ENCODE measurements around the gene CGB1.

CGB1 gene

DNA sequence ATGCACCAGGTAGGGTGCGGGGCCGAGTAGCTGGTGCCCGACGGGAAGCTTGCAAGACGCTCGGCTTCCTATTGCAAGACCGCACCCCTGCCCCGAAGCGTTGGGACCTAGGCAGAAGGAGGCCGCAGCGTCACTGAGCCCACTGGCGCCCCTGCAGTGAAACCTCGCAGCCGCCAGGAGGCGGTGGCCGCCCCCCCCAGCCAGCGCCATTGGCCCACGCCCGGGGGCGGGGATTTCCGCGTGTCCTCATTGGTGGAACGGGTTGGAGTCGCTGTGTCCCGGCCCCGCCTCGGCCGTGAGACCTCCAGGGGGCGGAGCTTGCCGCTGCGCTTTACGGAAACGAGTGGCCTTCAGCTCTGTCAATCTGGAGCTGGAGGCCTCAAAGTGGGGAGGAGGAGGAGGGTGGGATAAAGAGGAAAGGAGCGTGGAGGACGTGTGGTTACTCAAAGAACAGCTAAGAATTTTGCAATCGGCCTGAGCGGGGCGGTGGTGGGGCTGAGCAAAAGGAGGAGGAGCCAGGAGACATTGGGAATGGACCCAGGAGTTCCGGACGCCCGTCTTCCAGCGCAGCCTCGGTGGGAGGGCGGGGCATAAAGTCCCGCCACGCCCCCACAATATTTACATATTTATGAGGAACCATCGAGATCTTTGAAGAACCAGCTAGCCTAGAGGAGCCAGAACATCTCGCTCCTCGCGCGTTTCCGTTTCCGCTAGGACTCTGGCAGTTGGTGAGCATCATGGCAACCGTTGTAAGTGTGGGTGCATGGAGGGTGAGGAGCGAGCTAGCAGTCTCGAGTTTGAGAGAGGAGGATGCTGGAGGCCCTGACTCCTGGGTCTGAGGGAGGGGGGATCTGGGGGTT, 43.3 kb downstream of the CGB1 start, which contains the start of the genes GYS1 and RUVBL2:
Gene GYS1, minus strand, starts transcription at position 135 of the 860 bp plus-strand sequence. CDS start 197 bp downstream, outside the sequence.
Gene RUVBL2, plus strand, starts transcription at position 713 of the 860 bp plus-strand sequence. Its CDS starts 25 bp downstream, at position 738.
- DNase-seq (ENCODE audit: low read depth), result peak; percentile 100

DNA sequence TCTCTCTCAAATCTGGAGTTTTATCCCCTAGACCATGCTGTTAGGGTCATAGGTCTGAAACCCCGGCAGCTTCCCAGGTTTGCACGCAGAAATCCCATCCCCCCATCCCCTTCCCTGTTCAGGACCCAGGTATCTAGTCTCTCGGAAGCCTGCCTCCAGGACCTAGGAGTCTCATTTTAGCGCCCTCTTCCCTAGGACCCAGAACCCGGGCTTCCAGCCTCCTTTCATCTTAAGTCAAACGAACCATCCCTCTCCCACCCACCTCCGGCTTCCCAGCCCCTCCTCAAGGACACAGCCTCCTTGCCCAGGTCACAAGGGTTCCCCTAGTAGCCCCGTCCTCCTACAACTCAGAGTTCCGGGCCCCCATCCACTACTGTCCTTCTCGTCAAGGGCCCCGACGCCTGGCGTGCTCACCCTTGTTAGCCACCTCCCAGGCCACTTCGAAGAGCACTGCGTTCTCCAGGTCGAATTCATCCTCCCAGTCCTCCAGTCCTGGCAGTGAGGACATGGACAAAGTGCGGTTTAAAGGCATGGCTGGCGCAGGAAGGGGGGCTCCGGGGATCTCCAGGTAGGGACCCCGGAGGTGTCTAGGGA, 44.0 kb downstream of the CGB1 start:
- DNase-seq (ENCODE audit: low read depth), result no peak

DNA sequence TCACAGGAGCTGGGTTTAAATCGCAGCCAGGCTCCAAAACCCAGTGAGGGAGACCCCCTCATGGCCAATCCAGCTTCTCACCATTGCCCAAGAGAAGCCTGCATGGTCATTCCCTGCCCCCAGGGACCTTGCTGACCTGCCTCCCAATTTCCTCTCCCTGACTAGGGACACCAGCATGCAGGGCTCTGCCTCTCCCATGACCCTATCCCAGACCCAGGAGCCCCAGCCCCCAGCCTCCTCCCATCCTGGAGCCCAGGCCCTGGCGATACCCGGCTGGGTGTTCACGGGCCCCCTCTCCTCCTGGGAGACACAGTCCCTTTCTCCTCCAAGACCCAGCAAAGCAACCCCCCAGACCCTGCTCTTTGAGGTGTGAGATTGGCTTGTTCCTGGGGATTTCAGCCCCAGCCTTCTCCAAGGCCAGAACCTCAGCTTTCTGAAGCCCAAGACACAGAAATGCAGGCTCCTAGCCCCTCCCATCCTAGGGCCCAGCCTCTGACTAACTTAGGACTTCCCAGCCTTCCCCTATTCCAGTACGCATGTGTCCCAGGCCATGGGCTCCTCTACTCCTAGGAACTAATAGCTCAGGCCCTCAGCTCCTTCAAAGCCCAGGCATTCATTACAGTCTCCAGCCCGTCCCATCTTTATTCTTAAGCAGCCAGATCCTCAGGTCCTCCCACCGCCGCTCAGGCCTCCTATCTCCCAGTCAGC, 44.7 kb downstream of the CGB1 start:
- DNase-seq (ENCODE audit: low read depth), result peak; percentile 92

DNA sequence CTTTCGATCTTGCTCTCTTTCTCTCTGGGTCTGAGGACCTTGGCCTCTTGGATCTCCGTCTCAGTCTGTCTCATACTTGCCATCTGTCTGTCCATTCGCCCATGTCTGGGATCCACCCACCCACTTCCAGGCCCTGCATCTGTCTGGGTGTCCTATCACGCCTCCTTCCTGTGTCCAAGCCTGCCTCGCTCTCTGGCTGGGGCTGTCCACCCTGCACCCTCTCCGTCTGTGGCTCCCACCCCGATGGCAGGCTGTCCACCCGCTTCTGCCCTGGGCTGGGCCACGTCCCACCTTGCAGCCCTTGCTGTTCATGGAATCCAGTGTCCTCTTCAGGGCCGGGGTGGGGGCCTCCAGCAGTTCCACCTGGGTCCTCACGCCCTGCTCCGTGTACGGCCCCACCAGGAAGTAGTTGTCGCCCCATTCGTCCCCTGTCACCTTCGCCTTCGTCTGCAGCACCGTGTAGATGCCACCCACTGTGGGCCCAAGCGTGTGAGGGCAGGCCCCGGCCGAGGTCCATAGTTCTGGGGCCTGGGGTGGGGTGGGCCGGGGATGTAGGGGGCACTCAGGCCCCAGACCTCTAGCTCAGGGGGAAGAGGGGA, 45.6 kb downstream of the CGB1 start:
- no peak for DNase-seq (ENCODE audit: low read depth)

DNA sequence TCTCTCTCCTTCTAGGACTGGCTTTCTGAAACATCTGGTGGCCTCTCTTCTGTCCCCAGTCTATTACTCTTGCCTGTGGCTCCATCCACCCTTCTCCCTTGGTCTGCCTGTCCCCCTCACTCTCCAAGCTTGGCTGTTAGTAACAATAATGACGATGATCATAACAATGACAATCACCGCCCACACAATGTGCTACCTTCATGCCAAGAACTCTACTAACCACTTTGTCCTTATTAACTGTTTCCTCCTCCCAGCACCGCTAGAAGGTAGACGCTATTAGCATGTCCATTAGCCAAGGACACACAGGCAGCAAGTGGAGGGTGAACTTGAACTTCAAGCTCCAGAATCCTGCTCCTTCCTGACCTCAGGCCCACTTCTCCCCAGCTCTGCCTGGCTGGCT, 46.3 kb downstream of the CGB1 start:
- DNase-seq (ENCODE audit: low read depth), result no peak

DNA sequence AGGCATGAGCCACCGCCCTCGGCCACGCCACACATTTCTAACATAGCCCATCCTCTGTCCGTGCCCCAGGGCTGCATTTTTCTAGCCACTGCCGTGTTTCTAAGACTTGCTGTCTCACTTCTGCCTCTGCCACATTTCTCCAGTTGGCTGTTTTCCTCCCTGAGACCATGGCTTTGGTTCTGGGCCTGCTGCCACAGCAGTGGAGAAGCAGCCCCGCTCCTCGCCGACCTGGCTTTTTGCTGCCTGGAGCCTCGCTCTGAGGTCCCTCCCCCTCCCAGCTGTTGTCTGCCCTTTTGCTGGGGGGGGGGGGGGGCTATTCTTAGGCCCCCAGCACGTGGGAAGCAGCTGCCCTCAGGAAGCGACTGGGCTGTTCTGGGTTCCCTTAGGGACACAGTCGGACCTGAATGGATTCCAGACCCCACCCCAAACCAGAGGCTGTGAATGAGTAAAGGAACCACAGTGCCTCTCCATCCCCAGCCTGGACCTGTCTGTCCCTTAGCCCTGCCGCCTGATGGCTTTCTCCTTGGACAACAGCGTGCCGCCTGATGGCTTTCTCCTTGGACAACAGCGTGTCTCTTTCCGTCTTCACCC, 46.9 kb downstream of the CGB1 start:
- peak; percentile 57 for DNase-seq (ENCODE audit: low read depth)

DNA sequence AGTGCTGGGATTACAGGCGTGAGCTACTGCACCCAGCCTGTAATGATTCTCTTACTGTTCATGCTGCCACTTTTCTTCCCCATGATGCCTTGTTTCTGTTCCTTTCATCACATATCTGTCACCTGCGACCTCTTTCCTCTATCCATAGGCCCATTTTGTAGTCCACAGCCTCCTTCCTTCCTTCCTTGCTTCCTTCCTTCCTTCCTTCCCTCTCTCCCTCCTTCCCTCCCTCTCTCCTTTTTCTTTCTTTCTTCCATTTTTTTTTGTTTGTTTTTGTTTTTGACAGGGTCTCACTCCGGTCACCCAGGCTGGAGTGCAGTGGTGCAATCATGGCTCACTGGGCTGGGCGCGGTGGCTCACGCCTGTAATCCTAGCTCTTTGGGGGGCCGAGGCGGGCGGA, 47.8 kb downstream of the CGB1 start:
- DNase-seq (ENCODE audit: low read depth), result no peak

DNA sequence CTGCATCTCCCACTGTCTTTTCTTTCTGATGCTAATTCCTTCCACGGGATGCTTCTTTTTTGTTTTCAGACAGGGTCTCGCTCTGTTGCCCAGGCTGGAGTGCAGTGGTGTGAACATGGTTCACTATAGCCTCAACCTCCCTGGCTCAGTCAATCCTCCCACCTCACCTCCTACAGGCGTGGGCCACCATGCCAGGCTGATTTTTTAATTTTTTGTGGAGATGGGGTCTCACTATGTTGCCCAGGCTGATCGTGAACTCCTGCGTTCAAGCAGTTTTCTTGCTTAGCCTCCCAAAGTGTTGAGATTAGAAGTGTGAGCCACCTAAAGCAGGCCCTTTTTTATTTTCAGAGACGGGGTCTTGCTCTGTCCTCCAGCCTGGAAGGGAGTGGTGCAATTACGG, 48.4 kb downstream of the CGB1 start:
- DNase-seq (ENCODE audit: low read depth), result no peak

DNA sequence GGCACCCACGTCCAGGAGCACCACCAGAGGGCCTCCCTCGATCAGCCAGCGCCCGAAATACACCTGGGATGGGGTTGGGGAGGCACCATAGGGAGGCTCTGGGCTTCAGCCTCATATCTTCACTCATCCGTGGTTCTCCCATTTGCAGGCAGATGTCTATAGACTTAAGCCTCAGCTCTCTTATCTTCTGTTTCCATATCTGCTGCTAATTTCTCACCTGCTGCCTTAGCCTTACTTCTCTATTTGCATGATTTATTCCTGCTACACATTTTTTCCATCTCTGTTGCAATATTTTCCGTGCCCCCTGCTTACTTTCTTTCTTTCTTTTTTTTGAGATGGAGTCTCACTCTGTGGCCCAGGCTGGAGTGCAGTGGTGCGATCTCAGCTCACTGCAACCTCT, 49.4 kb downstream of the CGB1 start:
- no peak for DNase-seq (ENCODE audit: low read depth)

DNA sequence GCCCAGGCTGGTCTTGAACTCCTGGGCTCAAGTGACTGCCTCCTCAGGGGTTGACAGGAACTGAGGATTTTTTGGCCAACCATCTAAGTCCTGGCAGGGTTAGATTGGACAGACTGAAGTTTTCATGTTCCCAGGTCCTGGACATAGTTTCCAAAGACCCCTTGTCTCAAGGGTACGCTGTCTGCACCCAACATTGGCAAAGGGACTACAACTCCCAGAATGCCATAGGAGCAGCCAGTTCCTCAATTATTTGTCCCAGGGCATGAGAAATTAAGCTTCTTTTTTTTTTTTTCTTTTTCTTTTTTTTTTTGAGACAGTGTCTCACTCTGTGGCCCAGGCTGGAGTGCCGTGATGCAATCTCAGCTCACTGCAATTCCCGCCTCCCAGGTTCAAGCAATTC, 50.5 kb downstream of the CGB1 start:
- no peak for DNase-seq (ENCODE audit: low read depth)

DNA sequence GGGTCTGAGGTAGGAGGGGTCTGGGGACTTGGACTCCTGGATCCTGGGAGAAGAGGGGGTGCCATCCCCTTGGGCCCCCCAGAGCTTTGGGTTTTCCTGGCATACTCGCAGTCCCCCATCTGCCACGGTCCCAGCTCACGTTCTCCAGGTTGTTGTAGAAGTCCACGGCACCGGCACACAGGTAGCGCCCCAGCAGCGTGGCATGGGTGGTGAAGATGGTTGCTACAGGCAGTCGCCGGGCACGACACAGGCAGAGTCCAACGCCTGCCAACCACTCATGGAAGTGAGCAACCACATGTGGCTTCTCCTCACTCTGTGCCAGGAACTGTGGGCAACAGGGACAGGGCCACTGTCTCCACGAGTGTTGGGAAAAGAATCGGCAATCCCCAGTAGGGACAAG, 51.0 kb downstream of the CGB1 start:
- no peak for DNase-seq (ENCODE audit: low read depth)
